CD4-positive, CD25-positive, alpha-beta regulatory T cell (primary cell): Measurements from ENCODE around the gene GGA2. TPM values are rescaled to one million over a fixed set of nuclear protein-coding genes. Genes with fewer than 3 reads are reported as not detected.
A peak's percentile ranks its signal among the peaks of the same experiment; 100 is the strongest.

Experiments
- ATAC-seq, 2 donors: fragments of 150-1000 bp; cut with Tn5 transposase; one replicate each; pipeline ENCODE4 v1.10.0; 2021; ENCODE audit warnings: low read depth in 2 of 2, moderate number of reproducible peaks in 2 of 2, moderate library complexity in 1 of 2
- DNase-seq, 3 donors: peaks; one replicate each; pipeline versions ENCODE4 v3.0.0 to v3.0.0-alpha.2; 2012 to 2022; ENCODE audit warnings: mixed read lengths in 1 of 3
- H3K27ac ChIP-seq: one replicate; pipeline ENCODE4 v1.7.0; 2013; ENCODE audit warnings: mild to moderate bottlenecking, low read length; ENCODE audit not compliant: insufficient read depth, poor library complexity, severe bottlenecking
- H3K27me3 ChIP-seq: one replicate; pipeline ENCODE4 v1.7.0; 2013; ENCODE audit warnings: low read length; ENCODE audit not compliant: control insufficient read depth, insufficient read depth
- H3K36me3 ChIP-seq: one replicate; pipeline ENCODE4 v1.7.0; 2013; ENCODE audit warnings: mild to moderate bottlenecking, low read length, moderate library complexity; ENCODE audit not compliant: control insufficient read depth, insufficient read depth
- H3K4me1 ChIP-seq: 2 replicates; pipeline ENCODE4 v1.7.0; 2013; ENCODE audit warnings: mild to moderate bottlenecking, low read length; ENCODE audit not compliant: insufficient read depth, control insufficient read depth, poor library complexity, severe bottlenecking
- H3K4me3 ChIP-seq: one replicate; pipeline ENCODE4 v1.7.0; 2013; ENCODE audit warnings: low read depth, mild to moderate bottlenecking, low read length, moderate library complexity
- H3K9me3 ChIP-seq, 2 experiments: 1 replicate in 1 of 2; 2 replicates in 1 of 2; pipeline ENCODE4 v1.7.0; 2013; ENCODE audit warnings: low read length in 2 of 2, mild to moderate bottlenecking in 1 of 2, moderate library complexity in 1 of 2; ENCODE audit not compliant: control insufficient read depth in 2 of 2
- H3K27ac Mint-ChIP-seq, 3 donors: one replicate each; pipeline ENCODE4 v1.8.0; 2020 to 2022; ENCODE audit warnings: mild to moderate bottlenecking in 3 of 3, mixed read lengths in 3 of 3, moderate library complexity in 2 of 3
- H3K27me3 Mint-ChIP-seq: one replicate; pipeline ENCODE4 v1.8.0; 2022; ENCODE audit warnings: mild to moderate bottlenecking, mixed read lengths
- H3K36me3 Mint-ChIP-seq: one replicate; pipeline ENCODE4 v1.8.0; 2020; ENCODE audit warnings: mixed read lengths
- H3K4me1 Mint-ChIP-seq, 4 donors: one replicate each; pipeline ENCODE4 v1.8.0; 2020 to 2022; ENCODE audit warnings: mixed read lengths in 4 of 4, mild to moderate bottlenecking in 1 of 4
- H3K4me3 Mint-ChIP-seq, 4 donors: one replicate each; pipeline ENCODE4 v1.8.0; 2020 to 2022; ENCODE audit warnings: mild to moderate bottlenecking in 4 of 4, mixed read lengths in 4 of 4, moderate library complexity in 3 of 4
- H3K9me3 Mint-ChIP-seq, 7 donors: one replicate each; pipeline ENCODE4 v1.8.0; 2020 to 2022; ENCODE audit warnings: mixed read lengths in 7 of 7, mild to moderate bottlenecking in 3 of 7, moderate library complexity in 2 of 7
- polyA plus RNA-seq, 4 donors: library from polyadenylated mRNA; unstranded; fragments of 300-500 nt; fragmentation: Illumina TruSeq; gene quantifications; one replicate each; pipeline ENCODE4 v1.2.3, GENCODE V29; 2021
- total RNA-seq: library from RNA; stranded (reverse); gene quantifications from one replicate; pipeline ENCODE4 v1.2.3, GENCODE V29; 2022

The GGA2 gene
- total and polyA plus RNA-seq, 5 donors from 2014 or later: 46.5 to 109 (median 49.7) TPM

GRCh38 chr16:23435500-23435899 lies 74.8 kb downstream of the GGA2 start:
- ATAC-seq: peak; percentile 74 to 77
- DNase-seq: peak; percentile 32 to 75 (median 63)
- peaks cover 46% of the 10 kb centered on the region for H3K36me3 ChIP-seq

GRCh38 chr16:23434380-23434779 lies 75.9 kb downstream of the GGA2 start:
- DNase-seq: peak; percentile 5 to 78 (median 64)
- H3K4me1 ChIP-seq: no peaks in the 10 kb centered on the region
- no peaks in the 10 kb centered on the region for H3K9me3 ChIP-seq
- no peak overlapping the region for H3K27ac ChIP-seq
- peaks cover 35% of the 10 kb centered on the region for H3K36me3 Mint-ChIP-seq
- H3K27ac Mint-ChIP-seq: no peak overlapping the region
- no peak overlapping the region for H3K4me3 ChIP-seq
- peaks cover 44% of the 10 kb centered on the region for H3K36me3 ChIP-seq
- H3K27me3 Mint-ChIP-seq: no peaks in the 10 kb centered on the region
- H3K27me3 ChIP-seq: no peaks in the 10 kb centered on the region
- peaks cover 0 to 13% (median 9%) of the 10 kb centered on the region in 4 donors for H3K4me1 Mint-ChIP-seq
- H3K9me3 Mint-ChIP-seq: no peaks in the 10 kb centered on the region
- ATAC-seq: peak in 1 of 2 donors; percentile 37
- H3K4me3 Mint-ChIP-seq: no peak overlapping the region

More at GRCh38 chr16:23435500-23435899, 74.8 kb downstream of the GGA2 start:
- no peaks in the 10 kb centered on the region for H3K4me1 ChIP-seq
- H3K27me3 ChIP-seq: no peaks in the 10 kb centered on the region
- H3K4me1 Mint-ChIP-seq: peaks cover 0 to 13% (median 9%) of the 10 kb centered on the region in 4 donors
- no peak overlapping the region for H3K27ac ChIP-seq
- H3K9me3 ChIP-seq: no peaks in the 10 kb centered on the region
- no peaks in the 10 kb centered on the region for H3K27me3 Mint-ChIP-seq
- H3K4me3 Mint-ChIP-seq: no peak overlapping the region
- peaks cover 28% of the 10 kb centered on the region for H3K36me3 Mint-ChIP-seq
- H3K27ac Mint-ChIP-seq: no peak overlapping the region
- H3K4me3 ChIP-seq: no peak overlapping the region
- H3K9me3 Mint-ChIP-seq: no peaks in the 10 kb centered on the region

- Histone ChIP-seq H3K9me3 (no peaks in the 10 kb centered on the region), H3K36me3 (peaks cover 46% of the 10 kb centered on the region), H3K27ac (no peak overlapping the region), H3K4me3 (no peak overlapping the region), H3K4me1 (no peaks in the 10 kb centered on the region), H3K27me3 (no peaks in the 10 kb centered on the region)
- DNase-seq (no peak), ATAC-seq (no peak)
- no peak overlapping the region for H3K27ac Mint-ChIP-seq
- H3K36me3 Mint-ChIP-seq: peaks cover 35% of the 10 kb centered on the region
- no peaks in the 10 kb centered on the region for H3K27me3 Mint-ChIP-seq
- peaks cover 0 to 13% (median 9%) of the 10 kb centered on the region in 4 donors for H3K4me1 Mint-ChIP-seq
- no peak overlapping the region for H3K4me3 Mint-ChIP-seq
- H3K9me3 Mint-ChIP-seq: no peaks in the 10 kb centered on the region
Measured at GRCh38 chr16:23433261-23433920, 76.9 kb downstream of the GGA2 start.

- H3K9me3 Mint-ChIP-seq: no peaks in the 10 kb centered on the region
- ATAC-seq: no peak
- H3K4me3 Mint-ChIP-seq: no peak overlapping the region
- no peaks in the 10 kb centered on the region for H3K27me3 Mint-ChIP-seq
- no peak overlapping the region for H3K4me3 ChIP-seq
- peaks cover 48% of the 10 kb centered on the region for H3K36me3 ChIP-seq
- DNase-seq: no peak
- H3K27ac Mint-ChIP-seq: no peak overlapping the region
- H3K4me1 ChIP-seq: no peaks in the 10 kb centered on the region
- H3K9me3 ChIP-seq: no peaks in the 10 kb centered on the region
- no peaks in the 10 kb centered on the region for H3K27me3 ChIP-seq
- H3K27ac ChIP-seq: no peak overlapping the region
- H3K4me1 Mint-ChIP-seq: peaks cover 0 to 13% (median 10%) of the 10 kb centered on the region in 4 donors
- peaks cover 35% of the 10 kb centered on the region for H3K36me3 Mint-ChIP-seq
Measured at GRCh38 chr16:23432176-23433128, 77.8 kb downstream of the GGA2 start.

- Mint-ChIP-seq H3K36me3 (peaks cover 42% of the 10 kb centered on the region), H3K4me1 (peaks cover 0 to 2% (median 0%) of the 10 kb centered on the region in 4 donors), H3K9me3 (no peaks in the 10 kb centered on the region), H3K27me3 (no peaks in the 10 kb centered on the region), H3K27ac (no peak overlapping the region), H3K4me3 (no peak overlapping the region)
- ATAC-seq (no peak), DNase-seq (no peak)
- no peaks in the 10 kb centered on the region for H3K27me3 ChIP-seq
- H3K4me3 ChIP-seq: no peak overlapping the region
- no peaks in the 10 kb centered on the region for H3K4me1 ChIP-seq
- peaks cover 42% of the 10 kb centered on the region for H3K36me3 ChIP-seq
- H3K27ac ChIP-seq: no peak overlapping the region
- no peaks in the 10 kb centered on the region for H3K9me3 ChIP-seq
Measured at GRCh38 chr16:23428351-23428750, 81.9 kb downstream of the GGA2 start.

- peaks cover 38% of the 10 kb centered on the region for H3K36me3 Mint-ChIP-seq
- H3K9me3 Mint-ChIP-seq: no peaks in the 10 kb centered on the region
- H3K27ac ChIP-seq: no peak overlapping the region
- peaks cover 16% of the 10 kb centered on the region for H3K36me3 ChIP-seq
- H3K4me1 Mint-ChIP-seq: peaks cover 0 to 2% (median under 1%) of the 10 kb centered on the region in 4 donors
- no peak overlapping the region for H3K4me3 Mint-ChIP-seq
- ATAC-seq (no peak), DNase-seq (no peak)
- no peaks in the 10 kb centered on the region for H3K9me3 ChIP-seq
- H3K27me3 ChIP-seq: no peaks in the 10 kb centered on the region
- peak overlapping the region in 1 of 3 donors; percentile 51 for H3K27ac Mint-ChIP-seq
- H3K4me3 ChIP-seq: no peak overlapping the region
- no peaks in the 10 kb centered on the region for H3K27me3 Mint-ChIP-seq
- H3K4me1 ChIP-seq: no peaks in the 10 kb centered on the region
Measured at GRCh38 chr16:23424292-23424958, 85.9 kb downstream of the GGA2 start.

GRCh38 chr16:23423496-23424049 lies 86.7 kb downstream of the GGA2 start:
- Histone ChIP-seq H3K27ac (no peak overlapping the region), H3K27me3 (no peaks in the 10 kb centered on the region), H3K4me3 (no peak overlapping the region), H3K9me3 (no peaks in the 10 kb centered on the region), H3K36me3 (peaks cover 14% of the 10 kb centered on the region), H3K4me1 (no peaks in the 10 kb centered on the region)
- Mint-ChIP-seq H3K27me3 (no peaks in the 10 kb centered on the region), H3K4me3 (peak overlapping the region in 1 of 4 donors; percentile 81), H3K36me3 (peaks cover 37% of the 10 kb centered on the region), H3K27ac (no peak overlapping the region), H3K9me3 (no peaks in the 10 kb centered on the region), H3K4me1 (peaks cover 0 to 2% (median under 1%) of the 10 kb centered on the region in 4 donors)
- no peak for DNase-seq
- ATAC-seq: no peak
